ENCODE measurements around the gene PYGM.

DNA sequence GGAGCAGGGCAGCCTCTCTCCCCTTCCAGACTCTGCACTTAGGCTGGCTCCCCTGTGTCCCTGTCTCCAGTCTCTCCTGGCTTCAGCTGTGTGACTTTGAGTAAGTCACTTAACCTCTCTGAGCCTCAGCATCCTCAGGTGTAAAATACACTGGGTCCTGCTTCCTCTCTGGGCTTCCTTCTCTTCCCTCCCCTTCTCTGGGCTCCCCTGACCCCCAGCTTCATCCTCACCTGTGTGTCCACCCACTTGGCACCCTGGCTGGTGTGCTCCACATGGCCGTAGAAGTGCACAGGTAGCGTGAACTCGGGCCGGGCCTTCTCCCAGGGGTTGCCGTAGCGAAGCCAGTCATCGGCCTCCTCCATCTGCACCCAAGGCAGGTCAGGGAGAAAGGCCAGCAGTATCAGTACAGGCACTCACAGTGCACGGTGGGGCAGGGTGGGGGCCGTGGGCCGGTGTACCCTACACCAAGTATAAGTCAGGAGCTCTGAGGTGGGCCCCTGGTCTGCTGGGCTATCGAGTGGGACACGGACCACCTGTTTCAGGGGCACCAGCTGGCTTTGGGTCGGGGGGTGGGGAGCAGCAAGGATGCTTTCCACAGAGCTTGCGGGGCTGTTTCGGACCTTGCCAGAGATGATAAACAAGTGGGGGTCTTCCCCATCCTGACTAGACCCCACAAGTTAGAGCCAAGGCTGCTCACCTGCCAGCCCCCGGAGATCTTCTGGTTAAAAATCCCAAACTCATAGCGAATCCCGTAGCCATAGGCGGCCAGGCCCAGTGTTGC is 2.0 kb downstream of the PYGM start:
- TF ChIP-seq ZNF274 (IDR thresholded peaks at IDR 0.05; ENCODE audit: low read depth, low read length) (no peak), YY1 (IDR thresholded peaks at IDR 0.05; ENCODE audit: insufficient read depth, insufficient read length) (no peak)
